GM18507 (cell line): ENCODE data around the gene ZNF688.
"Not testable (repeated sequence)": the region's sequence is repeated elsewhere in the genome, so short reads cannot be mapped to it uniquely, and the experiment has no call there.

ENCODE experiments used
- DNase-seq: peaks from one replicate; pipeline ENCODE4 v3.0.0; 2011; ENCODE audit warnings: low read depth; ENCODE audit not compliant: insufficient read length; ENCODE audit errors: extremely low spot score
- FAIRE-seq: peaks from 2 replicates; lab custom pipeline; 2011; peaks lifted over from hg19 to GRCh38; lab: Jason Lieb, UNC

The ZNF688 gene

GRCh38 chr16:30523768-30524574 lies 47.5 kb downstream of the ZNF688 start:
- FAIRE-seq (no peak), DNase-seq (no peak)

- not testable (repeated sequence) for FAIRE-seq, DNase-seq
Measured at GRCh38 chr16:30522702-30523463, 48.6 kb downstream of the ZNF688 start.

- no peak for DNase-seq
- FAIRE-seq, result no peak
Measured at GRCh38 chr16:30521873-30522641, 49.5 kb downstream of the ZNF688 start.

- no peak for DNase-seq
- no peak for FAIRE-seq
Measured at GRCh38 chr16:30521476-30521872, 50.0 kb downstream of the ZNF688 start.
